GM12892 (cell line): ENCODE measurements around the gene CSTPP1.

Experiments
- DNase-seq: peaks from one replicate; pipeline ENCODE4 v3.0.0; 2011; ENCODE audit not compliant: insufficient read length
- FAIRE-seq: peaks from 2 replicates; lab custom pipeline; 2011; peaks lifted over from hg19 to GRCh38; lab: Jason Lieb, UNC
- POLR2A ChIP-seq: IDR thresholded peaks from 2 replicates; pipeline ENCODE4 v1.6.1; 2011; ENCODE audit warnings: low read depth, low read length, control low read depth
- POLR2AphosphoS5 ChIP-seq: IDR thresholded peaks from 2 replicates; pipeline ENCODE4 v1.6.1; 2011; ENCODE audit warnings: low read depth, low read length, control low read depth
- TAF1 ChIP-seq: IDR thresholded peaks from 2 replicates; pipeline ENCODE4 v1.6.1; 2011; ENCODE audit warnings: low read depth, mild to moderate bottlenecking, control low read depth, low read length, borderline replicate concordance

The CSTPP1 gene

GRCh38 chr11:46967962-46968361 is 31.4 kb downstream of the CSTPP1 start:
- no peak for FAIRE-seq
- DNase-seq, result no peak
- TF ChIP-seq TAF1 (no peak), POLR2A (no peak), POLR2AphosphoS5 (no peak)

- TF ChIP-seq POLR2A (no peak), POLR2AphosphoS5 (no peak), TAF1 (no peak)
- FAIRE-seq (no peak), DNase-seq (no peak)
Measured at GRCh38 chr11:46969379-46969778, 32.8 kb downstream of the CSTPP1 start.

GRCh38 chr11:46970913-46971625 is 34.5 kb downstream of the CSTPP1 start:
- TF ChIP-seq TAF1 (no peak), POLR2A (no peak), POLR2AphosphoS5 (no peak)
- FAIRE-seq, result peak; percentile 82
- DNase-seq, result no peak

GRCh38 chr11:46972343-46972742 is 35.8 kb downstream of the CSTPP1 start:
- FAIRE-seq (no peak), DNase-seq (no peak)
- TF ChIP-seq TAF1 (no peak), POLR2A (no peak), POLR2AphosphoS5 (no peak)

- no peak for TF ChIP-seq TAF1
- TF ChIP-seq POLR2AphosphoS5, result no peak
- TF ChIP-seq POLR2A, result no peak
- FAIRE-seq (no peak), DNase-seq (no peak)
Measured at GRCh38 chr11:46972821-46973220, 36.3 kb downstream of the CSTPP1 start.

GRCh38 chr11:46976182-46976854 is 39.8 kb downstream of the CSTPP1 start:
- TF ChIP-seq TAF1 (no peak), POLR2A (no peak)
- FAIRE-seq, result no peak
- no peak for DNase-seq

- DNase-seq, result no peak
- FAIRE-seq, result no peak
- TF ChIP-seq TAF1 (no peak), POLR2AphosphoS5 (no peak), POLR2A (no peak)
Measured at GRCh38 chr11:46977038-46977813, 40.7 kb downstream of the CSTPP1 start.

GRCh38 chr11:46978005-46978491 is 41.5 kb downstream of the CSTPP1 start:
- TF ChIP-seq POLR2A (no peak), TAF1 (no peak), POLR2AphosphoS5 (no peak)
- FAIRE-seq (peak; percentile 66), DNase-seq (no peak)

- DNase-seq (no peak), FAIRE-seq (no peak)
- TF ChIP-seq TAF1, result no peak
- no peak for TF ChIP-seq POLR2A
- TF ChIP-seq POLR2AphosphoS5, result no peak
Measured at GRCh38 chr11:46979358-46979757, 42.8 kb downstream of the CSTPP1 start.

GRCh38 chr11:46981436-46981835 is 44.9 kb downstream of the CSTPP1 start:
- FAIRE-seq (peak; percentile 17), DNase-seq (no peak)
- TF ChIP-seq TAF1 (no peak), POLR2A (no peak), POLR2AphosphoS5 (no peak)

- no peak for TF ChIP-seq TAF1
- TF ChIP-seq POLR2AphosphoS5, result no peak
- no peak for TF ChIP-seq POLR2A
- FAIRE-seq (no peak), DNase-seq (no peak)
Measured at GRCh38 chr11:46982797-46983452, 46.4 kb downstream of the CSTPP1 start.
